ENCODE measurements around the gene DPEP2.
"Not testable (repeated sequence)": the region's sequence is repeated elsewhere in the genome, so short reads cannot be mapped to it uniquely, and the experiment has no call there.

Gene DPEP2

DNA sequence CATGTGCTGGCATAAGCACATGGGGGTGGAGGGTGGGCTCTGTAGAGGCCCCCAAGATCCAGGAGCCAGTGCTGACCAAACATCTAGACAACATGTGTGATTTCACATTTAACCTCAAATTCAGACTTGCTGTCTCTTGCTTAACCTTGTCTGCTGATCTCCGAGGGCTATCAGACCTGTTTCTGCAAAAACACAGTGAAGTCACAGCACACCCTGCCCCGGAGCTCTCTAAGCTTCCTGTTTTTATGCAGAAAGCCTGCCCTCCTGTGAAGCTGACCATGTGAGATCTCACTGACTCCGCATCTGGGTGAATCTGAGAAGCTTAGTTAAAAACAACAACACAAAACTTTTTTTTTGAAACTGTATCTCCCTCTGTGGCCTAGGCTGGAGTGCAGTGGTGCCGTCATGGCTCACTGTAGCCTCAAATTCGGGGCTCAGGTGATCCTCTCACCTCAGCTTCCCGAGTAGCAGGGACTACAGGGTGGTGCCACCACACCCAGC, 6.6 kb upstream of the DPEP2 start:
- no peak for DNase-seq (ENCODE audit: low spot score)

DNA sequence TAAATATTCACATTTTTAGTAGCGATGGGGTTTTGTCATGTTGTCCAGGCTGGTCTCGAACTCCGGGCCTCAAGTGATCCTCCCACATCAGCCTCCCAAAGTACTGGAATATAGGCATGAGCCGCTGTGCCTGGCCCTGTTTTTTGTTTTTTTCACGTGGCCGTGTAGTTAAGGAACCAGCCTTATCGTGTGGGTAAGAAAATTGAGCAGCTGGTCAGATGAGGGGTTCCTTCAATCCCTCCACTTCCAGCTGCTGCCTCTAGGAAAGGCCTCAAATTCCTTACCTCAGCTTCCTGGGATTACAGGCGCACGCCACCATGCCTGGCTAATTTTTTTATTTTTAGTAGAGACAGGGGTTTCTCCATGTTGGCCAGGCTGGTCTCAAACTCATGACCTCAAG, 5.9 kb upstream of the DPEP2 start:
- no peak for DNase-seq (ENCODE audit: low spot score)

DNA sequence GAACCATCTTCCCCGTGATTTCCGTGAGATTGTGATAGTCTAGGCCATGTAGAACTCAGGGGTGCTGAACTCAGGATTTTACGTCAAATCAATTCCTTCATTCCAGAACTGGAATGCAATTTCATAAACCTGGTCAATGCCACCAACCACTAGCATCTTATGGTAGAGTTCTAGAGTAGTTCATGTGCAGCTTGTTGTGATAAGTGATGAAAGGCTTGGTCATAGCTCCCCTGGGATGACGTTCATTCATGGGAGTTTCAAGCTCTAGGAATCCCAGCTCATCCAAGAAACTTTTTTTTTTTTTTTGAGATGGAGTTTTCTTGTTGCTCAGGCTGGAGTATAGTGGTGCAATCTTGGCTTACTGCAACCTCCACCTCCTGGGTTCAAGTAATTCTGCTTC, 3.7 kb upstream of the DPEP2 start:
- no peak for DNase-seq (ENCODE audit: low spot score)

GRCh38 chr16:68000450-68000849, 1.2 kb upstream of the DPEP2 start:
- DNase-seq (ENCODE audit: low spot score), result no peak

DNA sequence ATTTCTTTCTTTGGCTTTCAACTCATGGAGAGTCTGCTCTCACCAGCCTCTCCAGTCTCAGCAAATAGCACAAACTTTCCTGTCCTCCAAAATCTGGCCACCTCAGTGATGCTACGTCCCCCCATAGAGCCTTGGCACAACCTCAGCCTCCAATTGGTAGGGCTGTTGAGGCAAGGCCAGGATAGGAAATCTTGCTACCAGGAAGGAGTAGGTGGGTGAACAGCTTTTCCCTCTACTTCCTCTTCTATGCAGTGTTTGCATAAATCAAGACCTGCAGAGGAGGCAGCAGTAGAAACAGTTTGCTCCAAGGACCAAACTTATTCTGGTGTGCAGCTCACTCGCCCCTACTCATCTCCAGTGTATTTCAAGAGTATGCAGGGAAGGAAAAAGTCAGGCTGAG, 701 bp upstream of the DPEP2 start:
- no peak for DNase-seq (ENCODE audit: low spot score)

DNA sequence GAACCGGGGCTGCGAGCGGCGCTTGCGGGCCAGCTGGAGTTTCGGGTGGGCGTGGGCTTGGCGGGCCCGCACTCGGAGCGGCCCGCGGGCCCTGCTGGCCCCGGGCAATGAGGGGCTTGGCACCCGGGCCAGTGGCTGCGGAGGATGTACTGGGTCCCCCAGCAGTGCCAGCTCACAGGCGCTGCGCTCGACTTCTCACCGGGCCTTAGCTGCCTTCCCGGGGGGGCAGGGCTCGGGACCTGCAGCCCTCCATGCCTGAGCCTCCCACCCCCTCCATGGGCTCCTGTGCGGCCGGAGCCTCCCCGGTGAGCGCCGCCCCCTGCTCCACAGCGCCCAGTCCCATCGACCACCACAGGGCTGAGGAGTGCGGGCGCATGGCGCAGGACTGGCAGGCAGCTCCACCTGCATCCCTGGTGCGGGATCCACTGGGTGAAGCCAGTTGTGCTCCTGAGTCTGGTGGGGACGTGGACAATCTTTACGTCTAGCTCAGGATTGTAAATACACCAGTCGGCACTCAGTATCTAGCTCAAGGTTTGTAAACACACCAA, 979 bp downstream of the DPEP2 start:
- DNase-seq (ENCODE audit: low spot score), result not testable (repeated sequence)

DNA sequence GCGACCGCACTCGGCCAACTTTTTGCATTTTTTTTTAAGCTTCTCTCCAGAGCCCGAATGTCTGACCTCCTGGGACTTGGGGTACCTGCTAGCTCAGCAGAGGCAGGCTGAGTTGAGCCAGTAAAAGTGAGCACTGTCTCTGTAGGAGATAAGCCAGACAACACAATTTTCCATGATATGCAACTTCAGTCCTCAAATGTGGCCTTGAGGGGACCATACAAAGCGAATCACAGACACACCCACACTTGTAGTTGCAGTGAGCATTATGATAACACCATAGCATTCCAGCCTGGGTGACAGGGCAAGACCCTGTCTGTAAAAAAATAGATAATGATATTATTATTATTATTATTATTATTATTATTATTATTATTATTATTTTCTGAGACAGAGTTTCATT, 2.6 kb downstream of the DPEP2 start:
- no peak for DNase-seq (ENCODE audit: low spot score)

- DNase-seq (ENCODE audit: low spot score), result no peak
Measured at GRCh38 chr16:67995423-67995822, 3.9 kb downstream of the DPEP2 start.

- not testable (repeated sequence) for DNase-seq (ENCODE audit: low spot score)
Measured at GRCh38 chr16:67994040-67994408, 5.3 kb downstream of the DPEP2 start.

- DNase-seq (ENCODE audit: low spot score), result peak; percentile 80
Measured at GRCh38 chr16:67993207-67994039, 5.9 kb downstream of the DPEP2 start.

DNA sequence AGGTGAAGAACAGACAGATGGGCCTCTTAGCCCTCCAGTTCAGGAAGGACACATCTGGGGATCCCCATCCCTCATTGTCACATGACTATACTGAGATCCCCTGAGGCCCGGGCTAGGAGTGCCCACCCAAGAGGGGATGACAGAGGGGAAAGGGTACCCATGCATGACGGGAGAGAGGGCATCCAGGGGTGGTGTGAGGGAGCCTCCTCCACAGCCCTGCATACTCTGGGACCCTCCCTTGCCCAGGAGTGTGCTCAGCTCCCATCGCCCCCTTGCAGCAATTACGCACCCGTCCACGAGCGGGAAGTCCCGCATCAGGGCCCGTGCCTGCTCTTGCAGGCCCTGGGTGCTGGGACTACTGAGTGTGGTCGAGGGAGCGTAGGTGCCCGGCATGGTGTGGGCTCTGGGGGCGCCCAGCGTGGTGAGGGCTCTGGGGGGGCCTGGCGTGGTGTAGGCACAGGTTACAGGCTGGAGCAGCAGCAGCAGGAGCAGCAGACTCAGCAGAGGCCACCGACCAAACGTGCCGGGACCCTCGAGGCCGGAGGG, 6.5 kb downstream of the DPEP2 start:
- no peak for DNase-seq (ENCODE audit: low spot score)

GRCh38 chr16:67990018-67990386, 9.3 kb downstream of the DPEP2 start:
- DNase-seq (ENCODE audit: low spot score), result no peak

- DNase-seq (ENCODE audit: low spot score), result no peak
Measured at GRCh38 chr16:67989322-67990017, 9.8 kb downstream of the DPEP2 start.

- DNase-seq (ENCODE audit: low spot score), result no peak
Measured at GRCh38 chr16:67988675-67989074, 10.6 kb downstream of the DPEP2 start.

DNA sequence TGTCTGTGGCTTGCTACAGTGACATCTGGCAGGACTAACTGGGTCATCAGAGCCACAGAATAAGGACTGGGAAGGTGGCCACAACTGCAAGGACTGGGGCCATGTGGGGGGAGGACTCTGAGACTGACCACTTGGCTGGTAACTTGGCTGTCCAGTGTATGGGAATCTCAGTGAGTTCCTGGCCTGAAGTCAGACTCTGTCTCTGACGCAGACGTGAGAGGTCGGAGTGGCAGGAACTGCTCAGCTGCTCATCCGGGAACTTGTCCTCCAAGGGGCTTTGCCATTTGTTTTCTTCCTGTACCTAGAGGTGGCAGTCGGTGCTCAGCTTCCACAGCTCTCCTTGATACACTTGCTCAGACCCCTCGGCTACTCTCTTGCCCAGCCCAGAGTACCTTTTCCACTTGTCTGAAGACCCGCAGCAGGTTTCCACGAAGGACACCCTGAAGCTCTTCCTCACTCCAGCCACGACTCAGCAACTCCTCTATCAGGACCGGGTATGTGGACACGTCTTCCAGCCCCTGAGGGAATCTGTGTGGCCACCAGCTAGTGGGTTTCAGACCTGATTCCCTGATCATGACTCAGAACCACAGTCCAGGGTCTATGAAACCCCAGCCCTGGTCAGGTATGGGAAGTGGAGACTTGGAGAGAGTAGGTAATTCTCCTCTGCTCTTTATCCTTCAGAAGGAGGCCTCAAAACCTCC, 11.7 kb downstream of the DPEP2 start:
- no peak for DNase-seq (ENCODE audit: low spot score)

- DNase-seq (ENCODE audit: low spot score), result no peak
Measured at GRCh38 chr16:67986949-67987348, 12.3 kb downstream of the DPEP2 start.

GRCh38 chr16:67982011-67982696, 17.1 kb downstream of the DPEP2 start:
- no peak for DNase-seq (ENCODE audit: low spot score)

DNA sequence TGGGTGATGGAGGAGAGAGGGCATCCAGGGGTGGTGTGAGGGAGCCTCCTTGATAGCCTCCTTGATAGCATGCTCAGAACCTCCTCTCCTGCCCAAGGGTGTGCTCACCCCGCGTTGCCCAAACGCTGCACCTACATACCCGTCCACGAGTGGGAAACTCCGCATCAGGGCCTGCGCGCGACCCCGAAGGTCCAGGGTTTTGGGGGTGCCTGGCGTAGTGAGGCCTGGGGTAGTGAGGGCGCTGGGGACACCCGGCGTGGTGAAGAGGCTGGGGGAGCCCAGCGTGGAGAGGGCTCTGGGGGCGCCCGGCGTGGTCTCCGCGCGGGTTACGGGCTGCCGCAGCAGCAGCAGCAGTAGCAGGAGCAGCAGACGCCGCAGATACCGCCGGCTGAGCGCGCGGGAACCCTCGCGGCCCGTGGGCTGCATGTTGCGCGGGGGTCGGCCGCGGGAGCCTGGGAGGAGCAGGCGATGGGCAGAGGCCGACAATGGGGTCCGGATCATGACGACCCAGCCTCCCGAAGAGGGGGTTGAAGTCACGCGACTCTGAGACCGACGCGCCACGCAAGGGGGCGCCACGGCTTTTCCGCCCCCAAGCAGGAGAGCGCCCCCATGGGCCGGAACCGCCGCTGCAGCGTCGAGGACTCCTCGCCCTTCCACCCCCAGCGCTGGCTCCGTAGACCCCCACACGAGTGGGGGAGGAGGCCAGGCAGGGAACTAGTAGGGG, 19.2 kb downstream of the DPEP2 start, which contains the start of gene DPEP3:
Gene DPEP3 (minus strand): TSS at position 545 of the 724 bp plus-strand sequence. CDS start 119 bp downstream, at position 426.
- no peak for DNase-seq (ENCODE audit: low spot score)

DNA sequence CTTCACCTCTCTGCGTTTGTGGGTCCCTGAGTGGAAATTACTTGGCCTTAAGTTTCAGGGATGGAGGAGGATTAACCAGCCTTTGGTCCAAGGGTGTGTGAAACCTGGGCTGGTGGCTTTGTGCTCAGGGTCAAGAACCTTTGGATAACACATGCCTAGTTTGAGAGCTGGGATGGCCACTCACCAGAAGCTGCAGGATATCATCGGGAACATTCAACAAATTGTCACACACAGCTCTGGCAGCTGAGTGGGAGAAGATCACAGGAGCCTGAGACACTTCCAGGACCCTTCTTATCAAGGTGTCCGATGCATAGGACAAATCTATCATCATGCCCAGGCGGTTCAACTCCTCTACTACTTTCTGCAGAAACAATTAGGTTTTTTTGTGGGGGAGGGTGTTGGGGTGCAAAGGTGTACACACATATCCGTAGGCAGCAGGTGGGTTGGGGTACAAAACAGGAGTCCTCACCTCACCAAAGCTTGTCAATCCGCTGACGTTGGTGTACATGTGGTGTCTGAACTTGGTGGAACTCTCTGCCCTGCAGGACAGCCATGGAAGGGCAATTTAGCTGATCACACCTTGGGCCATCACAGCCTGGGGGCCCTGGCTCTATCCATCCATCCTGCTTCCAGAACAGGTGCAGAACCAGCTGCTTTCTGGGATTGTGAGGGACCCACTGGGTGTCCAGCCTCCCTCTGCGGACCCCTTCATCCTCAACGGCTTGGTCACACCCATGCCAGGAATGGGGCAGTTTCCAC, 21.6 kb downstream of the DPEP2 start:
- DNase-seq (ENCODE audit: low spot score), result no peak

DNA sequence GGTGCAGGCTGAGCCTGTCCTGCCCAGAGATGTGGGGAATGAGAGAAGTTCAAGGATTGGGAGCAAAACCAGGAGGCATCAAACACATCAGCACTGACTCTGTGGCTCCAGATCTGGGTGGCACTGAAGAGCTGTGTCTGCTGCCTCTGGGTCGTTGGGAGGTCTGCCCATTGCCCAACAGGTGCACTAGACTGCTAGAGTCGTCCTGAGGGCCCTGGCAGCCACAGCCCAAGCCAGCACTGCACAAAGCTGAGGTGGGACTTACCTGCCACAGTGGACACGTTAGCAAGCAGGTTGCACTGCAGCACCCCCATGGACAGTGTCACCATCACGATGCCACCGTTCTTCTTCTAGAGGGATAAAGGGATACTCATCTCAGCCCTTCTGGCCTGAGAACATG, 22.3 kb downstream of the DPEP2 start:
- DNase-seq (ENCODE audit: low spot score), result no peak

All from SK-N-DZ (cell line).